Frontal cortex (tissue), 4 donors: ENCODE measurements around the gene COL26A1. TPM values are rescaled to one million over a fixed set of nuclear protein-coding genes. Genes with fewer than 3 reads are reported as not detected.
"Not testable (repeated sequence)": the region's sequence is repeated elsewhere in the genome, so short reads cannot be mapped to it uniquely, and the experiment has no call there.

ENCODE experiments used
- DNase-seq, 2 donors: peaks; one replicate each; pipeline ENCODE4 v3.0.0; 2012; ENCODE audit warnings: low spot score in 2 of 2
- FAIRE-seq: peaks from 2 replicates; lab custom pipeline; 2012; peaks lifted over from hg19 to GRCh38; lab: Jason Lieb, UNC
- total RNA-seq: library from RNA; depleted of rRNA; stranded (reverse); fragments of >200 nt; gene quantifications from one replicate; pipeline ENCODE4 v1.2.3, GENCODE V29; 2014
- donor health status: control.
- donor health status: control.
- donor health status: control.

Gene COL26A1
- total RNA-seq, 1 donor from 2014 or later = 14.3 TPM

DNA sequence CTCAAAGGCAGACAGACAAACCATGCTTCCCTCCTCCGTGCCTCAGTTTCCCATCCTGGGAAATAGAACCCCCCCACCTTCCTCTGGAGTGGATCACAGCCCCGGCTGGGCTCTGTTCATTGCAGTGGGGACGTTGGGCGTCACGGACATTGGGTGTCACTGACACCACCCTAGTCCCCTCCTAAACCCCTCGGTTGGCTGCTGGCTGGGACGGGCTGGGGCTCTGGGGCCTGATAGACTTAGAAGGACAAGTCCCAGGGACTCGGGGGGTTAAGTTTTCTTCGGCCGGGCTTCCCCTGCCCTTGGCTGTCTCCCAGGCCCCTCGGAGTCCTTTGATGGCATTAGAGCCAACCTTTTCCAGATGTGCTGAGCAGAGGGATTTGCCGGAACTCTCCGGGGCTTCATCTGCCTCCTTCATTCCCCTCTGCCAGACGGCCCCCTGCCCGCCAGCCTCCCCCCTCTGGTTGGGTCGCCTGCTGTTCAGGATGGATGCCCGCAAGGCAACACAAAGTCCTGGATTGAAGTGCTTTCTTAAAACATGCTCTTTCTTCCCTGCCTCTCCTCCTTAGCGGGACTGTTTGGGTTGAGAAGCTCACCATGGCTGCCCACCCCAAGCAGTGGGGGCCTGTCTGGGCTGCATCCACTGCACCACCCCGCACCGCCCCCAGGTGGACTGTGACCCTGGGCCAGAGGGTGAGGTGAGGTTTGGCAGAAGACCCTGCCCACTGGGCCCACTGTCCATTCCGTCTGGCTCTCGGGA, 73.0 kb downstream of the COL26A1 start:
- FAIRE-seq (no peak), DNase-seq (no peak)

DNA sequence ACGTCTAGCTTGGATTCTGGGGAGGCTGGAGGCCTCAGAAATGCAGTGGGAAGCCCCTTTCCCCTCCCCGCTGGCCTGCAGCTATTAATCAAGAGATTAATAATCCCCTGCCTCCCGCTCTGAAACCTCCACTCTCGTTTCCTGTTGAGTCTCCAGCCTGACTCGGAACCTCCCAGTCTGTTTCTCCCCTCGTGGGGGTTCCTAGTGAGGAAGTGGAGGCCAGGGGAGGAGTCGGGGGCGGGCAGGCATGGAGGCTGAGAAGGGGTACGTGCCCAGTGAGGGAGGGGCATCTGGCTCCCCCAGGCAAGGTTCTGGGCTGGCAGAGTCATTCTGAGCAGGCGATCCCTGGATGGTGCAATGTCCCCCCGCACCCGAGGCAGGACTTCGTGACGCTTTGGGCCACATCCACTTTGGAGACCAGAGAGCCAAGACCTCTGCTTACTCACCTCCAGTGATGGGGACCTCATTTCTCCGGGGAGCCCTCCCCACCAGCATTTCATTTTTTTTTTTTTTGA, 73.6 kb downstream of the COL26A1 start:
- FAIRE-seq (no peak), DNase-seq (no peak)

DNA sequence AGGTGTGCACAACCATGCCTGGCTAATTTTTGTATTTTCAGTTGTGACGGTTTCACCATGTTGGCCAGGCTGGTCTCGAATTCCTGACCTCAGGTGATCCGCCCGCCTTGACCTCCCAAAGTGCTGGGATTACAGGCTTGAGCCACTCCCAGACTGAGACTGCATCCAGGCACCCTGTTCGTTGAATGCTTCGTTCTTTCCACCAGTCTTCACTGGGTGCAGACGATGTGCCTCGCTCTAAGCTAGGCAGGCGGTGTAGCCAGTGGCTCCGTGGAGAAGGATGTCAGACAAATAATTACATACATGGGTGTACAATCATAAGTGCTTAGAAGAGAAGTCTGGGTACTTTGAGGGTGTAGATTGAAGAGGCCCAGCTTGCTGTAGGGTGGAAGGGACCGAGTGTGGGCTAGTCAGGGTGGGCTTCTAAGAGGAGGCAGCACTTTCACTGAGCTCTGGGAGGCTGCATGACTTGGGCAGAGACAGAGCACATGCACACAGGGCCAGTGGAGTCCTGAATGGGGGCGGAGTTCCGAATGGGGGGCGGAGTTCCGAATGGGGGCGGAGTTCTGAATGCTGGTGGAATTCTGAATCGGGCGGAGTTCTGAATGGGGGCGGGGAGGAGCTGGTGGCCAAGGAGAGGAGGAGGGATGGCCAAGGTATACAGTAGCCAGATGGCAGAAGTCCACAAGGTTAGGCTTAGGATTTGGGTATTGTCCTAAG, 74.3 kb downstream of the COL26A1 start:
- no peak for FAIRE-seq
- no peak for DNase-seq

DNA sequence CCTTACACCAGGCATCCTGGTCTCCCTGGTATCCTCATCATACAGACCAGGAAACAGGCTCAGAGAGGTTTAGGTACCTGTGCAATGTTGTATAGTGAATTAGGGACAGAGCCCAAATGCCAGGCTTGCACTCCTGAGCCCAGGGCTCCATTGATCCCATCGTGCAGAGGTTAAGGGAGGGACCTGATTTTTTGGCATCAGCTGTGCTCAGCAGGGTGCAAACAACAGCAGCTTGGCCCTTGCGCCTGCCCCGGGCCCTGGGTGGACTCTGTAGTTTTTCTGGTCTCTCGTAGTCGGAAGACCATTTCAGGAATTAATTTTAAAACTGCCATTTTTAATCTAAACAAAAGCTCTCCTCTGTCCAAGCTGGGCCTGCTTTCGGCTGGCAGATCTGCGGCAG, 79.2 kb downstream of the COL26A1 start:
- FAIRE-seq (no peak), DNase-seq (no peak)

DNA sequence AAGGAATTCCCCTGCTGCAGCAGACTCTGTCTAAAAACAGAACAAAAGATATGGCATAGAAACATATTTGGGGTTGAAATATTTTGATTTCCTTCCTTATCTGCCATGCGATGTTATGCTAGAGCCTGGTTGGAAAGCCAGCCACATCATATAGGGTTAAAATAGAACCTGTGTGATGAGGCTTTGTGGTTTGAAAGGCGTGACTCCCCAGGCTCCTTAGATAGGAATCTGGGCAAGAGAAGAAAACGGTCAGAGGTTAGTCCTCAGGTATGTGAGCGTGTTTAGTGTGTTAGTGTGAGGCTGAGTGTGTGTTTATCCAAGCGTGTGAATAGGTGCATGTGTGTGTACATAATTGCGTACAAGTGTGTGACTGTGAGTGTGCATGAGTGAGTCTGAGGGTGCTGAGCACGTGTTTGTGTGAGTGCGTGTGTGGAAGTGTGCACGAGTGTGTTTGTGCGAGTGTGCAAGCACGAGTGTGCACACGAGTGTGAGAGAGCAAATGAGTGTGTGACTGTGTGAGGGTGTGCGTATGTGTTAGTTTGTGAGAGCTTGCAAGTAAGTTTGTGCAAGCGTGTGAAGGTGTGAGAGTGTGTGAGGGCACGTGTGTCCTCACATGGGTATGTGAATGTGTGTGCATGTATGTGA, 79.9 kb downstream of the COL26A1 start:
- DNase-seq (no peak), FAIRE-seq (no peak)

DNA sequence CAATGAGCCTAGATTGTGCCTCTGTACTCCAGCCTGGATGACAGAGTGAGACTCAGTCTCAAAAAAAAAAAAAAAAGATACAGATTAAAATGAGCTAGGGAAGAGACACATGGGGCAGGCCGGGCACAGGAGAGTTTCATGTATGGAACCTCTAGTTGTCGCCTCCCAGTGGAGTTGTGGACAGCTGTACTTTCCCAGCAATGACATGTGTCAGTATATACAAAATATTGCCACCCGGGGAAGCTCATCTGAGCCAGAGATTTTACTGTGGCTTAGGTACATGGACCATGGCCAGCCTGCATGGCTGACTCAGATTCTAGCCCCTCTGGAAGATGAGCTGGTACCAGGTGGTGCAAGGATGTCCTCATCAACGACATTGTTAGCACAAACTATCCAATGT, 87.4 kb downstream of the COL26A1 start:
- no peak for DNase-seq
- no peak for FAIRE-seq

DNA sequence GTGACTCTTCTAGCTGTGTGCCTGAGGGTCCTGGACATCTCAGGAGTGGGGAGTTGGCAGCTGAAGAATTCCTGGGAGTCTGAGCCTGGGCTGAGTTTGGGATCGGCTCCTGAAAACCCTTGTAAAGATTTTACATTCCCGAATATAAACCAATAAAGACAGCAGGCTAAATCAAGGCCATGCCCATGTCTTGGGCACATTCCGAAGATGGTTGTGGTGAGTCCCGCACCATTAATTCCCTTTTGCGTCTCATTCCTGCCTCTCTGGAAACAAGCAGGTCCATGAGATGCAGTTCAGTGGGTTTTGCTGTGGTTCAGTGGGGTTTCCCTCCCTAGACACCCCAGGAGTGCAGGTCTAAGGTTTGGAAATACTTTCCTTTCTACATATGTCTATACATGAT, 90.9 kb downstream of the COL26A1 start:
- DNase-seq = no peak
- no peak for FAIRE-seq

DNA sequence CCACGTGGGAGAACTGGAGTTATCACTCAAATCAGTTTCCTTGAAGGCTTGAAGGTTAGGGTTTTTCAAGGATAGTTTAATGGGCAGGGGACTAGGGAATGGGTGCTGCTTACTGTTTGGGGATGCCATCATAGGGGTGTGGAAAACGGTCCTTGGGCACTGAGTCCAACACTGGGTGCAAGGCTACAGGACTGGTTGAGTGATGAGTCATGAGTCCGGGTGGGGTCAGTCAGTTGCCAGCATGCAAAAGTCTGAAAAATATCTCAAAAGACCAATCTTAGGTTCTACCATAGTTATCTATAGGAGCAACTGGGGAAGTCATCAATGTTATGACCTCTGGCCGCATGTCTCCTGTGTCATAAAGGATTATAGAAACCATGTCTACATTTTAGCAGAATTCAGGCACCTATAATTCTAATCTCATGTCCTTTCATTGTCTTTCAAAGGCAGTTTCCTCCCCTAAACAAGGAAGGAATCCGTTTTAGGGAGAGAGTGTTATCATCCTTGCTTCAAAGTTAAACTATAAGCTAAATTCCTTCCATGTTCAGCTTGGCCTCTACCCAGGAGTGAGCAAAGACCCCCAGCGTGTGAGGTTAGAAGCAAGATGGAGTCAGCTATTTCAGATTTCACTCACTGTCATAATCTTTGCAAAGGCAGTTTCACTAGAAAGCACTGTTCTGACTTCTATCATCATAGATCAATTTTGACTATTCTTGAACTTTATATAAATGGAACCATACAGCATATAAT, 94.5 kb downstream of the COL26A1 start:
- no peak for FAIRE-seq
- DNase-seq = no peak

DNA sequence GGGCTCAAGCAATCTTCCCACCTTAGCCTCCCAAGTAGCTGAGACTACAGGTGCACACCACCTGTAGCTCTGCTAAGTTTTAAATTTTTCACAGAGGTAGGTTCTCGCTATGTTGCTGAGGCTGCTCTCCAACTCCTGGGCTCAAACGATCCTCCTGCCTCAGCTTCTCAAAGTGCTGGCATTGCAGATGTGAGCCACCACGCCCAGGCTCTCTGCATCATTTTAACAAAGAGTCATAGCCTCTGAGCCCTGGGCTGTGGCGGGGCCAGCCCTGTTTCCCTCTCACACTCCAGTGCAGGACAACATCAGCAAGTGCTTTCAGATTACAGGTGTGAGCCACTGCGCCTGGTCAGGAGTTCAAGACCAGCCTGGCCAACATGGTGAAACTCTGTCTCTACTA, 102.5 kb downstream of the COL26A1 start:
- DNase-seq (no peak), FAIRE-seq (no peak)

DNA sequence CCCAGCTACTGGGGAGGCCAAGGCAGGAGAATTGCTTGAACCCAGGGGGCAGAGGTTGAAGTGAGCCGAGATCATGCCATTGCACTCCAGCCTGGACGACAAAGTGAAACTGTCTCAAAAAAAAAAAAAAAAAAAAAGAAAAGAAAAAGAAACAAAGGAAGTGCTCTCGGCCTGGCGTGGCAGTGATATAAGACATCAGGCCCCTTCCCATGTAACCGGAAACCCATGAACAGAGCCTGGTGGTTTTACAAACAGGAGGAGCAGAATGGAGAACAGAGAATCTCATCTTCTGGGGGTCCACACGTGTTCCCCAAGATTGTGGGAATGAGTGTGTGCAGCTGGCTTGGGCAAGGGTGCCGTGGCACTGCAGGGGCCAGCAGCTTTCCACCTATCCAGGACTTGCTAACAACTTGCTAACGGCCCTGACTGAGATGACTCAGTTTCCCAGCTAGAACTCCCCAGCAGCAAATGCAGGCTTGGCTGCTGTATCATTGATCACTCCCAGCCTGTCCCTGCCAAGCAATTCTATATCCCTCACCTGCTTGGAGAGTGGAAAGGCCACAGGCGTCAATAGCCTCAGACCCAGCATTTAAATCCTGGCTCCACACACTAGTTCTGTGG, 103.0 kb downstream of the COL26A1 start:
- DNase-seq (no peak), FAIRE-seq (no peak)

DNA sequence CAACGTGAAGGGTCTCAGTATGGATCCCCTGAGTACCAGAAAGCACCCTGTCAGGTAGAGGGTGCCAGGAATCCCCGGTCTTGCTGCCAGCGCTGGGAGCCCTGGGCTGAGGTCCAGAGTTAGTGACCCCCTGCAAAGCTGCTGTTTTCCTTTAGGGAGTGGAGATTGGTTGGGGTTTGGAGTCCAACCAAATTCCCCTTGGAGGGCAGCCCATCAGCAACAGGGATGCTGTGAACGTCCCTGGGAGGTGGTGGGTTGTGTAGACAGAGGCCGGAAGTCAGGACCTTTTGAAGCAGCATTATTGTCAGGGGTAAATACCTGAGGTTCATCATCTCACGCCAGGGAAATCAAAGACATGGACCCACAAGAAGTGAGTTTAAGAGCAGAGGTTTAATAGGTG, 104.2 kb downstream of the COL26A1 start:
- FAIRE-seq (no peak), DNase-seq (no peak)

DNA sequence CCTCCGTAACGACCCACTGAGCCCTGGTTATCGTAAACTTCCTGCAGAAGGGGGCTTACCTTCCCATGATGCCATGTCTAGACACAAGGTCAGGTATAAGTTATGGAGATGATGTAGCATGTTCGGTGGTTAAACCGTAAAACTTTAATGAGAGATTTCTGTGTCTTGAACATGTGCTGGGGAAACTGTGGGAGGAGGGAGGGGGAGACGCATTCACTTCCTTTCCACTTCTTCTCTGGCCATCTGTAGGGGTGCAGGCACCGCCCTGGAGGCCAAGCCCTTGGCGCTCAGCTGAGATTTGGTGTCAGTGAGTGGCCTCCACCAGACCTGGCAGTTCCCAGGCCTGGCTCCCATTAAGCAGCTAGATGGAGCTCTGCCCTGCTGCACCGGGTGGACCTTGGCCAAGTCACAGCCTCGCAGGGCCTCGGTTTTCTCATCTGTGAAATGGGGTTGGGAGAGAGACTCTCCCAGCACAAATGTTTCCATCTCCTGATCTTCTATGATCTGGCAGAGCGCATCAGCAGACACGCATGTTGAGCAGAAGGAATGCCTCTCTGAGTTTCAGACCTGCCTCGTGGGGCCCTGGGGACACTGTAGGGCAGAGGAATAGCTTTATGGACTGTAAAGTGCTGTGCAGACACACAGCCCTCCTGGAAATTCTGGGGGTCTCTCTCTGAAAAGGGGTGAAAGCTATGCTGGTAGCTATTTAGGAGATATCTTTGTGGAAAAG, 106.0 kb downstream of the COL26A1 start:
- DNase-seq = no peak
- no peak for FAIRE-seq

DNA sequence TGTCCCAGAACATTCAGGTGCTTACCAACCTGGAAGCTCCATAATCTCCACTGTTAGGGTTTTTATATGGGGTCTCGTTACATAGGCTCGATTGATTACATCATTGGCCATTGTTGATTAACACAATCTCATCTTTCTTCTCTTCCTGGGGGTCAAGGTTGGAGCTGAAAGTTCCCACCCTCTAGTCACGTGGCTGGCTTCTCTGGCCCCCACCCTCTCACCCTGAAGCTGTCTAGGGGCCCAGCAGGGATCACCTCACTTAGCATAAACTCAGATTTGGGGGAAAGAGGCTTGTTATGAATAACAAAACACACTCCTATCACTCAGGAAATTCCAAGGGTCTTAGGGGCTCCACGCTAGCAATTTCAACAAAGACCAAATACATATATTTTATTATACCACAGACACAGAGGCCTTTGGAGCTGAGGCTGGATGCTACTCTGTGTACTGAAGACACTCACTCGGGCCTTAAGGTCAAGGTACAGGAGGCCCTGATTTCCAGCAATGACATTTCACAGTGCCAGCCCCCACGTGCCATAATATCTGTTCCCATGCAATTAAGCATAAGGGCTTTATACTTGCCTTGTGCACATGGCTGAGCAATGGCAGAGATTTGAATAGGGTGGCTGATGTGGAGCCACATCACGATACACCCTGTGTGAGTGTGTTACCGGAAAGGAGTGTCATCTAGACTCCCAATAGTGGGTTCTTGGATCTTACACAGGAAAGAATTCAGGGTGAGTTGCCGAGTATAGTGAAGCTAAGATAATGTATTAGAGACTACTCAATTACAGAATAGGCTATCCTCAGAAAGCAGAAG, 108.2 kb downstream of the COL26A1 start:
- no peak for FAIRE-seq
- no peak for DNase-seq

DNA sequence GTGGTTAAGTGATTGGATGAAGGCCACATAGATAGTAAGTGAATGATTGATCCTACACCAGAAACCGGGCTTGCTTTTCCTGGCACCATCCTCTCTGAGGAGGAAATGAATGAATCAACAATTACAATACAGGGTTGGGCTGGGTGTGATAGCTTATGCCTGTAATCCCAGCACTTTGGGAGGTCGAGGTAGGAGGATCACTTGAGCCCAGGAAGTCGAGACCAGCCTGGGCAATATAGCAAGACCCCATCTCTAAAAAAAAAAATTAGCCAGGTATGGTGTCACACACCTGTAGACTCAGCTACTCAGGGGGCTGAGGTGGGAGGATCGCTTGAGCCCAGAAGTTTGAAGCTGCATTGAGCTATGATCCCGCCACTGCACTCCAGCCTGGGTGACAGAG, 111.5 kb downstream of the COL26A1 start:
- DNase-seq (no peak), FAIRE-seq (no peak)

DNA sequence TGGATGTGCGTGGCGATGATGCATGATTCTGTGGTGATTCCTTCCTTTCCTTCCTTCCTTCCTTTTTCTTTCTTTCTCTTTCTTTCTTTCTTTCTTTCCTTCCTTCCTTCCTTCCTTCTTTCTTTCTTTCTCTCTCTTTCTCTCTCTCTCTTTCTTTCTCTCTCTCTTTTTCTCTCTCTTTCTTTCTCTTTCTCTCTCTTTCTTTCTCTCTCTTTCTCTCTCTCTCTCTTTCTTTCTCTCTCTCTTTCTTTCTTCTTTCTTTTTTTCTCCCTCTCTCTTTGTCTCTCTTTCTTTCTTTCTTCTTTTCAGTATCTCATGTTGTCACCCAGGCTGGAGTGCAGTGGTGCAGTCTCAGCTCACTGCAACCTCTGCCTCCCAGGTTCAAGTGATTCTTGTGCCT, 113.0 kb downstream of the COL26A1 start:
- not testable (repeated sequence) for DNase-seq, FAIRE-seq

DNA sequence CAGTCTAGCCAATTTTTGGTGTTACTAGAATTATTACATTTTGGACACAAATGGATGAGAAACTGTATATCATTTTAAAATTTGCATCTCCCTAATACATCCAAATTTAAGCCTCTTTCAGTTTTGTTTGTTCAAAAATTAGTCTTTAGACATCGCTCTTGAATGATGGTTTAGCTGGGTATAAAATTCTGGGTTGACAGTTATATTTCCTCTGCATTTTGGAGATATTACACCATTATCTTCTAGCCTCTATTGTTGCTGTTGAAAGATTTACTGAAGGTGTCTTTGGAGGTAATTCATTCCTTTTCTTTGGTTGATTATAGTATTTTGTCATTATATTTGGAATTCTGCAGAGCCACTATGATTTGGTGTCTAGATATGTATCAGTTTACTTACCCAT, 116.5 kb downstream of the COL26A1 start:
- no peak for FAIRE-seq
- DNase-seq = no peak

DNA sequence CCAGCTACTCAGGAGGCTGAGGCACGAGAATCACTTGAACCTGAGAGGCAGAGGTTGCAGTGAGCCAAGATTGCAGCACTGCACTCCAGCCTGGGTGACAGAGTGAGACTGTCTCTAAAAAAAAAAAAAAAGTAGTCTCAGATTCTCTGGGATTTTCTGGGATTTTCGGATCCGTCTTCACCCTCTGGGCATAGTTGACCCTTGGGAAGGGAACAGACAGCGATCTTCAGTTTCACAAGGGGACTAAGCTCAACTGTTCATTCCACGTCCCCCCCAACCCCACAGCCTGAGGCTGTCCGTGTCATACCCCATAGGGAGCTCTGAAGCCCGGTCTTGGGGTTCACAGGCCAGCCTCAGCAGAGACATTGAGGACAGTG, 123.4 kb downstream of the COL26A1 start:
- not testable (repeated sequence) for DNase-seq, FAIRE-seq

DNA sequence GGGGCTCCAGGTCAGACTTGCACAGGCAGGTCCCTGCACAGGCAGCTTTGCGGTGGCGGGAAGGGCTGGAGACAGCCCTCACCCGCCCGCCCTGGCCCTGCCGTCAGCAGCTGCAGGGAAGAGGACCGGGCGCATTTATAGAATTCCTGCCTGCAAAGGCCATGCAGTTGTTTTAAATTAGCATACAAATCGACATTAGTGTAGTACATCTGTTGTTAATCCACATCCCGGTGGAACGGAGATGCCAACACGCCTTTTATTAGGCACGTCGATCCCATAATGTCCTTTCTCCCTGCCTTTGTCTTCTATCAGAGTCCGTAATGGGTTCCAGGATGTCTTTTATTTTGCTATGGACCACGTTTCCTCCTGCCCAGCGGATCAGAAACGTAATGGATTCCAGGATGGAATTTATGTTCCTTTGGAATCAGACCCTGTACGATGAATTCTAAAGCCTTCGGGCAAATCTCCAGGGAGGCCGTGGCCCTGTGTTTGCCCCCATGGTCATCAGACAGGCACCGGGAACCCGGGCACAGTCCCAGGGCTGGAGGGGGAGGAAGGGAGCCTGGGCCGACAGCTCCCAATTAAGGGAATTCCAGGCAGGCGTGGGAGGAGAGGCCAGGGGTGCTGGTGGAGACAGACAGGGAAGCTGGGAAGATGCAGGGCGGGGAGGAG, 123.9 kb downstream of the COL26A1 start:
- no peak for FAIRE-seq
- no peak for DNase-seq
